ENCODE data around the gene AOX1. TPM values are rescaled to one million over a fixed set of nuclear protein-coding genes. Genes with fewer than 3 reads are reported as not detected.

The AOX1 gene
- total RNA-seq, 2 experiments from 2014 or later: not detected

GRCh38 chr2:200662727-200663126, 76.9 kb downstream of the AOX1 start:
- Histone ChIP-seq H3K9me3 (ENCODE audit: control insufficient read depth in 1 of 2, insufficient read depth in 1 of 2, low read length in 2 of 2) (no peaks in the 10 kb centered on the region), H3K4me3 (ENCODE audit: low read length) (no peak overlapping the region), H3K27ac (ENCODE audit: low read depth in 1 of 2, low read length in 2 of 2) (no peak overlapping the region), H3K27me3 (ENCODE audit: control insufficient read depth in 1 of 2, insufficient read depth in 2 of 2, low read length in 2 of 2) (peaks cover 4% of the 10 kb centered on the region in 2 experiments), H3K36me3 (ENCODE audit: insufficient read depth, low read length) (no peaks in the 10 kb centered on the region), H3K4me1 (ENCODE audit: insufficient read depth, low read length) (no peaks in the 10 kb centered on the region)
- Mint-ChIP-seq H3K4me1 (ENCODE audit: low read depth) (no peaks in the 10 kb centered on the region), H3K27me3 (peaks cover 23% of the 10 kb centered on the region), H3K9me3 (no peaks in the 10 kb centered on the region), H3K4me3 (no peak overlapping the region), H3K36me3 (ENCODE audit: low read depth) (no peaks in the 10 kb centered on the region), H3K27ac (no peak overlapping the region)
- intact Hi-C loops (cut with DNase I, micrococcal nuclease): no loop called here
- no peak for ATAC-seq (ENCODE audit: poor library complexity)
- no peak for TF ChIP-seq CTCF (IDR thresholded peaks at IDR 0.05)
- POLR2A ChIA-PET: no interaction called here
- CTCF ChIA-PET: no interaction called here
- no peak for DNase-seq

GRCh38 chr2:200664770-200665494, 79.1 kb downstream of the AOX1 start:
- Mint-ChIP-seq H3K4me1 (ENCODE audit: low read depth) (no peaks in the 10 kb centered on the region), H3K27ac (no peak overlapping the region), H3K4me3 (no peak overlapping the region), H3K36me3 (ENCODE audit: low read depth) (no peaks in the 10 kb centered on the region), H3K9me3 (no peaks in the 10 kb centered on the region), H3K27me3 (peaks cover 11% of the 10 kb centered on the region)
- no peaks in the 10 kb centered on the region for H3K9me3 ChIP-seq (ENCODE audit: control insufficient read depth in 1 of 2, insufficient read depth in 1 of 2, low read length in 2 of 2)
- CTCF ChIA-PET: no interaction called here
- no peaks in the 10 kb centered on the region for H3K4me1 ChIP-seq (ENCODE audit: insufficient read depth, low read length)
- POLR2A ChIA-PET: no interaction called here
- H3K36me3 ChIP-seq (ENCODE audit: insufficient read depth, low read length): no peaks in the 10 kb centered on the region
- no peak overlapping the region for H3K4me3 ChIP-seq (ENCODE audit: low read length)
- no peak for DNase-seq
- intact Hi-C loops (cut with DNase I, micrococcal nuclease): loop anchor here in 1 of 2 experiments (5.0 kb wide), 1 partner anchor 87 kb away; no protein-coding TSS in a partner anchor
- no peak for ATAC-seq (ENCODE audit: poor library complexity)
- H3K27me3 ChIP-seq (ENCODE audit: control insufficient read depth in 1 of 2, insufficient read depth in 2 of 2, low read length in 2 of 2): no peaks in the 10 kb centered on the region
- no peak for TF ChIP-seq CTCF (IDR thresholded peaks at IDR 0.05)
- H3K27ac ChIP-seq (ENCODE audit: low read depth in 1 of 2, low read length in 2 of 2): no peak overlapping the region

GRCh38 chr2:200665626-200666453, 80.0 kb downstream of the AOX1 start:
- TF ChIP-seq CTCF (IDR thresholded peaks at IDR 0.05): no peak
- Mint-ChIP-seq H3K4me3 (no peak overlapping the region), H3K9me3 (no peaks in the 10 kb centered on the region), H3K4me1 (ENCODE audit: low read depth) (no peaks in the 10 kb centered on the region), H3K36me3 (ENCODE audit: low read depth) (no peaks in the 10 kb centered on the region), H3K27me3 (peaks cover 8% of the 10 kb centered on the region), H3K27ac (no peak overlapping the region)
- Histone ChIP-seq H3K27me3 (ENCODE audit: control insufficient read depth in 1 of 2, insufficient read depth in 2 of 2, low read length in 2 of 2) (no peaks in the 10 kb centered on the region), H3K9me3 (ENCODE audit: control insufficient read depth in 1 of 2, insufficient read depth in 1 of 2, low read length in 2 of 2) (no peaks in the 10 kb centered on the region), H3K27ac (ENCODE audit: low read depth in 1 of 2, low read length in 2 of 2) (no peak overlapping the region), H3K4me1 (ENCODE audit: insufficient read depth, low read length) (no peaks in the 10 kb centered on the region), H3K4me3 (ENCODE audit: low read length) (no peak overlapping the region), H3K36me3 (ENCODE audit: insufficient read depth, low read length) (no peaks in the 10 kb centered on the region)
- ATAC-seq (ENCODE audit: poor library complexity): no peak
- CTCF ChIA-PET: no interaction called here
- intact Hi-C loops (cut with DNase I, micrococcal nuclease): loop anchor here in 1 of 2 experiments (5.0 kb wide), 1 partner anchor 86 kb away; no protein-coding TSS in a partner anchor
- no peak for DNase-seq
- POLR2A ChIA-PET: interaction anchor here (0.6 kb wide), 1 partner anchor 1601 kb away, joined by 3 read pairs; no protein-coding TSS in a partner anchor

All from CD4-positive, alpha-beta T cell (primary cell).